Esophagus squamous epithelium (tissue), 4 donors: Measurements from ENCODE around the gene ASPHD2.

Experiments
- CTCF ChIP-seq, 6 experiments: fragments of 450-650 bp in 4 of 6; fragments of 200-600 bp in 2 of 6; sonication (generic) in 2 of 6; IDR thresholded peaks; one replicate each; pipeline ENCODE4 v1.5.1; 2016 to 2019; ENCODE audit warnings: antibody characterized with exemption in 6 of 6, mild to moderate bottlenecking in 4 of 6, moderate library complexity in 4 of 6
- POLR2A ChIP-seq, 4 donors: fragments of 450-650 bp; IDR thresholded peaks; one replicate each; pipeline ENCODE4 v1.6.1; 2017; ENCODE audit warnings: antibody characterized with exemption in 4 of 4, mild to moderate bottlenecking in 4 of 4, moderate library complexity in 3 of 4

DNA sequence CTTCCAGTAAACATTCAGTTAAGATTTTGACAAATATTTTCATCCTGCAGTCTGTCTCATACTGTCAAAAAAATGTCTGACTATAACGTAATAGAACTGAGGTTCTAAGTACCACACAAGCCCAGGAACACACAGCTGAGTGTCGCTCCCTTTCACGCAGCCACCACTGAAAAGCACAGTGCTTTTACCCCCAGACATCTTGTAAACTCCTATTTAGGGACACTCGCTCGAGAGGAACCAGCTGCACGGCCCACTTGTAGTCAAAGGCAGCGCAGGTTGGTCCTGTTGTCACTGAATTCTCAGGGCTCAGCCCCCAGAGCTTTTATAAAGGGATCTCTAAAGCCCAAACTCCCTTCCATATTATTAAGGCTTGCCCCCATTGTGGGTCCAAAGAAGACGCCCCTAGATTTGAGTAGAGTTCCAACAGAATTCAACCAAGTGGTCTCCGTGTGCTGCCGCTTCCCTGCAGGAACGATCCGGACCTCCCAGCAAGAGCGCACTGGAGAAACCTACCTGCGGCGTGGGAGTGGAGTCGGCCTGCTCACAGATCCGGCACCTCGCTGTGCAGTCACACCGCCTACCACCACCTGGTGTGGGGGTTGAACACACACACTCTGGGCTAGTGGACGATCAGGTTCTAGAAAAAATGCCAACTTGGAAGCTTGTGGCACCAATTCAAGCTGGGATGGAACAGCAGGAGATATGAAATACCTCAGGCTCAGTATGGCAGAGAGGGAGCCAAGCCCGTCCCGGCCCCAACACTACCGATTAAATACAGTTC lies 23.4 kb downstream of the ASPHD2 start:
- TF ChIP-seq CTCF (IDR thresholded peaks at IDR 0.05) = no peak
- TF ChIP-seq POLR2A (IDR thresholded peaks at IDR 0.05) = no peak
